Measurements from ENCODE around the gene DDX17.

The DDX17 gene

GRCh38 chr22:38531251-38531938, 25.3 kb upstream of the DDX17 start:
- no peak overlapping the region for H3K27ac ChIP-seq (replicated peaks; ENCODE audit: low read length)
- H2AFZ ChIP-seq (ENCODE audit: low read length): peak overlapping the region; percentile 79
- no peak overlapping the region for H2AK5ac ChIP-seq (ENCODE audit: low read depth, low read length)
- no peak overlapping the region for H4K91ac ChIP-seq (ENCODE audit: low read depth, low read length, poor library complexity)
- no peak overlapping the region for H3K4me2 ChIP-seq (ENCODE audit: insufficient read depth, low read length, poor library complexity, severe bottlenecking)
- H3K36me3 ChIP-seq (replicated peaks in 1 of 2; ENCODE audit: control insufficient read depth in 2 of 2, insufficient read depth in 2 of 2, low read length in 2 of 2): no peaks in the 10 kb centered on the region
- no peak overlapping the region for H3K23ac ChIP-seq (ENCODE audit: low read depth, low read length, poor library complexity)
- no peak for DNase-seq (ENCODE audit: low spot score)
- no peak overlapping the region for H2BK5ac ChIP-seq (ENCODE audit: low read length)
- no peak overlapping the region for H3K9ac ChIP-seq (ENCODE audit: low read depth, low read length, poor library complexity)
- no peak overlapping the region for H3K14ac ChIP-seq (ENCODE audit: low read length)
- H2BK15ac ChIP-seq (ENCODE audit: low read length): no peak overlapping the region
- H2BK120ac ChIP-seq (ENCODE audit: low read depth, low read length): no peak overlapping the region
- H3K4ac ChIP-seq (ENCODE audit: low read length): no peak overlapping the region
- H3K4me3 ChIP-seq (ENCODE audit: low read length in 2 of 2): no peak overlapping the region
- H2BK12ac ChIP-seq (ENCODE audit: low read length): no peak overlapping the region
- H4K8ac ChIP-seq (ENCODE audit: low read depth, low read length): no peak overlapping the region
- WGBS, 2 donors (ENCODE audit: extremely low coverage in 2 of 2, insufficient read length in 2 of 2, insufficient replicate concordance in 1 of 2): no CpG with 5 or more reads among the region's 4 CpGs
- no peak overlapping the region for H3K18ac ChIP-seq (ENCODE audit: low read length)
- H3K79me1 ChIP-seq (ENCODE audit: low read depth, low read length): no peaks in the 10 kb centered on the region
- H3K4me1 ChIP-seq (ENCODE audit: control insufficient read depth in 2 of 2, insufficient read depth in 1 of 2, low read depth in 1 of 2, low read length in 2 of 2): peaks cover 0 to 8% of the 10 kb centered on the region in 2 donors
- no peaks in the 10 kb centered on the region for H3K27me3 ChIP-seq (ENCODE audit: control insufficient read depth in 3 of 3, insufficient read depth in 3 of 3, low read depth in 1 of 3, low read length in 3 of 3)
- H3K9me3 ChIP-seq (replicated peaks in 1 of 2; ENCODE audit: control insufficient read depth in 2 of 2, insufficient read depth in 1 of 2, low read depth in 1 of 2, low read length in 2 of 2): no peaks in the 10 kb centered on the region

GRCh38 chr22:38524429-38524828, 18.3 kb upstream of the DDX17 start:
- Histone ChIP-seq H3K9ac (ENCODE audit: low read depth, low read length, poor library complexity) (no peak overlapping the region), H2AK5ac (ENCODE audit: low read depth, low read length) (no peak overlapping the region), H2BK15ac (ENCODE audit: low read length) (no peak overlapping the region), H2AFZ (ENCODE audit: low read length) (no peak overlapping the region), H3K4ac (ENCODE audit: low read length) (no peak overlapping the region), H3K27ac (replicated peaks; ENCODE audit: low read length) (no peak overlapping the region), H2BK12ac (ENCODE audit: low read length) (no peak overlapping the region), H3K23ac (ENCODE audit: low read depth, low read length, poor library complexity) (no peak overlapping the region), H2BK5ac (ENCODE audit: low read length) (no peak overlapping the region), H3K9me3 (replicated peaks in 1 of 2; ENCODE audit: control insufficient read depth in 2 of 2, insufficient read depth in 1 of 2, low read depth in 1 of 2, low read length in 2 of 2) (no peaks in the 10 kb centered on the region), H4K8ac (ENCODE audit: low read depth, low read length) (no peak overlapping the region), H4K91ac (ENCODE audit: low read depth, low read length, poor library complexity) (no peak overlapping the region), H3K18ac (ENCODE audit: low read length) (no peak overlapping the region), H3K4me2 (ENCODE audit: insufficient read depth, low read length, poor library complexity, severe bottlenecking) (no peak overlapping the region), H3K4me3 (ENCODE audit: low read length in 2 of 2) (no peak overlapping the region), H3K4me1 (ENCODE audit: control insufficient read depth in 2 of 2, insufficient read depth in 1 of 2, low read depth in 1 of 2, low read length in 2 of 2) (no peaks in the 10 kb centered on the region), H3K79me1 (ENCODE audit: low read depth, low read length) (no peaks in the 10 kb centered on the region), H3K14ac (ENCODE audit: low read length) (no peak overlapping the region), H2BK120ac (ENCODE audit: low read depth, low read length) (no peak overlapping the region), H3K27me3 (ENCODE audit: control insufficient read depth in 3 of 3, insufficient read depth in 3 of 3, low read depth in 1 of 3, low read length in 3 of 3) (peaks cover 0 to 5% (median 0%) of the 10 kb centered on the region in 3 experiments), H3K36me3 (replicated peaks in 1 of 2; ENCODE audit: control insufficient read depth in 2 of 2, insufficient read depth in 2 of 2, low read length in 2 of 2) (no peaks in the 10 kb centered on the region)
- WGBS, 2 donors (ENCODE audit: extremely low coverage in 2 of 2, insufficient read length in 2 of 2, insufficient replicate concordance in 1 of 2): no CpG with 5 or more reads among the region's 3 CpGs
- no peak for DNase-seq (ENCODE audit: low spot score)

- Histone ChIP-seq H3K14ac (ENCODE audit: low read length) (no peak overlapping the region), H3K79me1 (ENCODE audit: low read depth, low read length) (no peaks in the 10 kb centered on the region), H3K4ac (ENCODE audit: low read length) (no peak overlapping the region), H3K27ac (replicated peaks; ENCODE audit: low read length) (no peak overlapping the region), H3K36me3 (replicated peaks in 1 of 2; ENCODE audit: control insufficient read depth in 2 of 2, insufficient read depth in 2 of 2, low read length in 2 of 2) (no peaks in the 10 kb centered on the region), H2BK120ac (ENCODE audit: low read depth, low read length) (no peak overlapping the region), H3K4me2 (ENCODE audit: insufficient read depth, low read length, poor library complexity, severe bottlenecking) (no peak overlapping the region), H3K9me3 (replicated peaks in 1 of 2; ENCODE audit: control insufficient read depth in 2 of 2, insufficient read depth in 1 of 2, low read depth in 1 of 2, low read length in 2 of 2) (no peaks in the 10 kb centered on the region), H4K91ac (ENCODE audit: low read depth, low read length, poor library complexity) (no peak overlapping the region), H2AFZ (ENCODE audit: low read length) (no peak overlapping the region), H2AK5ac (ENCODE audit: low read depth, low read length) (no peak overlapping the region), H3K27me3 (ENCODE audit: control insufficient read depth in 3 of 3, insufficient read depth in 3 of 3, low read depth in 1 of 3, low read length in 3 of 3) (peaks cover 0 to 5% (median 0%) of the 10 kb centered on the region in 3 experiments), H3K23ac (ENCODE audit: low read depth, low read length, poor library complexity) (no peak overlapping the region), H3K4me1 (ENCODE audit: control insufficient read depth in 2 of 2, insufficient read depth in 1 of 2, low read depth in 1 of 2, low read length in 2 of 2) (no peaks in the 10 kb centered on the region), H3K9ac (ENCODE audit: low read depth, low read length, poor library complexity) (no peak overlapping the region), H3K4me3 (ENCODE audit: low read length in 2 of 2) (no peak overlapping the region), H2BK12ac (ENCODE audit: low read length) (no peak overlapping the region), H2BK5ac (ENCODE audit: low read length) (no peak overlapping the region), H3K18ac (ENCODE audit: low read length) (no peak overlapping the region), H2BK15ac (ENCODE audit: low read length) (no peak overlapping the region), H4K8ac (ENCODE audit: low read depth, low read length) (no peak overlapping the region)
- WGBS, 2 donors (ENCODE audit: extremely low coverage in 2 of 2, insufficient read length in 2 of 2, insufficient replicate concordance in 1 of 2): no CpG with 5 or more reads among the region's 5 CpGs
- no peak for DNase-seq (ENCODE audit: low spot score)
Observed at GRCh38 chr22:38523479-38523878, 17.4 kb upstream of the DDX17 start.

- no peaks in the 10 kb centered on the region for H3K4me1 ChIP-seq (ENCODE audit: control insufficient read depth in 2 of 2, insufficient read depth in 1 of 2, low read depth in 1 of 2, low read length in 2 of 2)
- DNase-seq (ENCODE audit: low spot score): no peak
- H3K4me2 ChIP-seq (ENCODE audit: insufficient read depth, low read length, poor library complexity, severe bottlenecking): no peak overlapping the region
- H3K27me3 ChIP-seq (ENCODE audit: control insufficient read depth in 3 of 3, insufficient read depth in 3 of 3, low read depth in 1 of 3, low read length in 3 of 3): peaks cover 0 to 5% (median 0%) of the 10 kb centered on the region in 3 experiments
- no peak overlapping the region for H3K27ac ChIP-seq (replicated peaks; ENCODE audit: low read length)
- H2BK5ac ChIP-seq (ENCODE audit: low read length): no peak overlapping the region
- H2BK15ac ChIP-seq (ENCODE audit: low read length): no peak overlapping the region
- H3K4ac ChIP-seq (ENCODE audit: low read length): no peak overlapping the region
- no peaks in the 10 kb centered on the region for H3K79me1 ChIP-seq (ENCODE audit: low read depth, low read length)
- no peak overlapping the region for H2AFZ ChIP-seq (ENCODE audit: low read length)
- no CpG with 5 or more reads among the region's 3 CpGs for WGBS, 2 donors (ENCODE audit: extremely low coverage in 2 of 2, insufficient read length in 2 of 2, insufficient replicate concordance in 1 of 2)
- H3K9ac ChIP-seq (ENCODE audit: low read depth, low read length, poor library complexity): no peak overlapping the region
- no peak overlapping the region for H3K23ac ChIP-seq (ENCODE audit: low read depth, low read length, poor library complexity)
- no peak overlapping the region for H2BK120ac ChIP-seq (ENCODE audit: low read depth, low read length)
- no peak overlapping the region for H4K8ac ChIP-seq (ENCODE audit: low read depth, low read length)
- H3K14ac ChIP-seq (ENCODE audit: low read length): no peak overlapping the region
- no peaks in the 10 kb centered on the region for H3K9me3 ChIP-seq (replicated peaks in 1 of 2; ENCODE audit: control insufficient read depth in 2 of 2, insufficient read depth in 1 of 2, low read depth in 1 of 2, low read length in 2 of 2)
- H3K4me3 ChIP-seq (ENCODE audit: low read length in 2 of 2): no peak overlapping the region
- H2BK12ac ChIP-seq (ENCODE audit: low read length): no peak overlapping the region
- no peak overlapping the region for H4K91ac ChIP-seq (ENCODE audit: low read depth, low read length, poor library complexity)
- H3K36me3 ChIP-seq (replicated peaks in 1 of 2; ENCODE audit: control insufficient read depth in 2 of 2, insufficient read depth in 2 of 2, low read length in 2 of 2): no peaks in the 10 kb centered on the region
- no peak overlapping the region for H2AK5ac ChIP-seq (ENCODE audit: low read depth, low read length)
- no peak overlapping the region for H3K18ac ChIP-seq (ENCODE audit: low read length)
Observed at GRCh38 chr22:38523029-38523428, 16.9 kb upstream of the DDX17 start.

Data from neuronal stem cell (in vitro differentiated cells).